ENCODE results near the gene TIPARP.

DNA sequence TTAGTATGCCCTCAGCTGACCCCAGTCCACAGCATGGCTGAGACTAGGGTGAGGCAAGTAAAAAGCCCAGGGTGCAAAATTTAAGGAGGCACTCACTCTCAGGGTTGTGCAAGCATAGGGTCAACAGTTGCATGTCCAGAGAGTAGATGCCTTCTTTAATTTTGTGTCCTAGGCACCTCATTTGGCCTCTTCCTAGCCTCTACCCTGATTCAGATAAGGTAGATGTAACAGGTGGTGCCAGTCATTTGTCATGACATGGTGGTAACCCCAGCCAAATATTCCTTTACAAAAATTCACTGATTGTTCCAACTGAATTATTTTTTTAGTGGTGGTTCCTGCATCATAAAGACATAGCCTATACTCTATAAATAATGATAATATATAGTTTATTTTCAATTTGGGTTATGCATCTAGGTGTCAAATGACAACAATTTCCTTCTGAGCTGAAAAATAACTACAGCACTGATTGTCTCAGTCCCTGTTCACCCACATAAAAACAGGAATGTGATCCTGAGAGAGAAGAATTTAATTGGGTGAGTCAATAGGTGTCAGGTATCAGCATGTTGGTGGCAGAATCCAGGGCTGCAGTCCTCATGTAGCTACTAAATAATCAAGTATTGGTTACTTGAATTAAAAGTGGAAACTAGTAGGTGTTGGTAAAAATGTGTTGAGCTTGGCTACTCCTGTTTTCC lies 44.2 kb upstream of the TIPARP start:
- TF ChIP-seq EZH2 (optimal IDR thresholded peaks at IDR 0.05; ENCODE audit: low read depth, low read length) = no peak
- TF ChIP-seq, protein P1, sequence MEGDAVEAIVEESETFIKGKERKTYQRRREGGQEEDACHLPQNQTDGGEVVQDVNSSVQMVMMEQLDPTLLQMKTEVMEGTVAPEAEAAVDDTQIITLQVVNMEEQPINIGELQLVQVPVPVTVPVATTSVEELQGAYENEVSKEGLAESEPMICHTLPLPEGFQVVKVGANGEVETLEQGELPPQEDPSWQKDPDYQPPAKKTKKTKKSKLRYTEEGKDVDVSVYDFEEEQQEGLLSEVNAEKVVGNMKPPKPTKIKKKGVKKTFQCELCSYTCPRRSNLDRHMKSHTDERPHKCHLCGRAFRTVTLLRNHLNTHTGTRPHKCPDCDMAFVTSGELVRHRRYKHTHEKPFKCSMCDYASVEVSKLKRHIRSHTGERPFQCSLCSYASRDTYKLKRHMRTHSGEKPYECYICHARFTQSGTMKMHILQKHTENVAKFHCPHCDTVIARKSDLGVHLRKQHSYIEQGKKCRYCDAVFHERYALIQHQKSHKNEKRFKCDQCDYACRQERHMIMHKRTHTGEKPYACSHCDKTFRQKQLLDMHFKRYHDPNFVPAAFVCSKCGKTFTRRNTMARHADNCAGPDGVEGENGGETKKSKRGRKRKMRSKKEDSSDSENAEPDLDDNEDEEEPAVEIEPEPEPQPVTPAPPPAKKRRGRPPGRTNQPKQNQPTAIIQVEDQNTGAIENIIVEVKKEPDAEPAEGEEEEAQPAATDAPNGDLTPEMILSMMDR (IDR thresholded peaks at IDR 0.05; ENCODE audit: low read length) = no peak

All from MM.1S (cell line).